GM12878 (cell line): ENCODE measurements around the gene NXPE4. TPM values are rescaled to one million over a fixed set of nuclear protein-coding genes. Genes with fewer than 3 reads are reported as not detected.

ENCODE experiments used
- ATAC-seq: fragments of 200-7000 bp; cut with Tn5 transposase; 3 replicates; pipeline ENCODE4 v1.9.1; 2020; ENCODE audit warnings: mild to moderate bottlenecking, moderate library complexity
- BruUV-seq: library from RNA; stranded (reverse); fragments of 400-500 nt; replicated peaks from 2 replicates; lab custom pipeline; 2021; lab: Mats Ljungman, UMichigan
- CTCF ChIA-PET: fragments of 300-600 bp; sonication (Branson Sonifier 250); formaldehyde crosslinking; extraction: SDS; loops from one replicate; lab custom pipeline; 2021; ENCODE audit warnings: inconsistent platforms; lab: Yijun Ruan, JAX
- POLR2A ChIA-PET: fragments of 350-600 bp; formaldehyde crosslinking; extraction: SDS; loops from one replicate; lab custom pipeline; 2021; ENCODE audit warnings: inconsistent platforms; lab: Charles Lee
- RAD21 ChIA-PET: fragments of 300-600 bp; sonication (Branson Sonifier 250); formaldehyde crosslinking; loops from one replicate; lab custom pipeline; 2023; ENCODE audit warnings: antibody characterized with exemption; ENCODE audit not compliant: unreplicated experiment; lab: Charles Lee
- SMC1A ChIA-PET: fragments of 300-600 bp; sonication (Branson Sonifier 250); formaldehyde crosslinking; loops from one replicate; lab custom pipeline; 2023; ENCODE audit not compliant: unreplicated experiment, uncharacterized antibody; lab: Charles Lee
- DNase-seq: peaks from one replicate; pipeline ENCODE4 v3.0.0-alpha.2; 2011; ENCODE audit warnings: low read depth, low spot score
- FAIRE-seq: peaks from 3 replicates; lab custom pipeline; 2011; peaks lifted over from hg19 to GRCh38; lab: Jason Lieb, UNC
- H2AFZ ChIP-seq: 2 replicates; pipeline ENCODE4 v1.6.0; 2011; ENCODE audit warnings: low read depth, low read length, control low read depth; ENCODE audit not compliant: control insufficient read depth
- H3K27ac ChIP-seq: 2 replicates; pipeline ENCODE4 v1.5.1; 2011; ENCODE audit warnings: control low read depth; ENCODE audit not compliant: control insufficient read depth, insufficient read depth
- H3K27me3 ChIP-seq, 2 experiments: replicated peaks in 1 of 2; 2 replicates each; pipeline versions ENCODE4 v1.6.0 to v1.6.1; 2011; ENCODE audit warnings: low read length in 1 of 2; ENCODE audit not compliant: control insufficient read depth in 2 of 2, insufficient read depth in 2 of 2
- H3K36me3 ChIP-seq, 2 experiments: 2 replicates each; pipeline ENCODE4 v1.5.1; 2011; ENCODE audit warnings: low read length in 1 of 2; ENCODE audit not compliant: control insufficient read depth in 2 of 2, insufficient read depth in 2 of 2
- H3K4me1 ChIP-seq: 2 replicates; pipeline ENCODE4 v1.6.1; 2011; ENCODE audit warnings: mild to moderate bottlenecking, low read length, moderate library complexity, mixed read lengths; ENCODE audit not compliant: control insufficient read depth, insufficient read depth
- H3K4me2 ChIP-seq: 2 replicates; pipeline ENCODE4 v1.6.0; 2011; ENCODE audit warnings: control low read depth; ENCODE audit not compliant: control insufficient read depth, insufficient read depth
- H3K4me3 ChIP-seq: fragments of 200-600 bp; sonication (generic); 2 replicates; pipeline ENCODE4 v1.5.1; 2016
- H3K79me2 ChIP-seq: 2 replicates; pipeline ENCODE4 v1.6.0; 2011; ENCODE audit warnings: low read length; ENCODE audit not compliant: control insufficient read depth, insufficient read depth
- H3K9ac ChIP-seq: 2 replicates; pipeline ENCODE4 v1.8.0; 2011; ENCODE audit warnings: low read length, control low read depth, mixed read lengths; ENCODE audit not compliant: control insufficient read depth, insufficient read depth
- H3K9me3 ChIP-seq: replicated peaks from 3 replicates; pipeline ENCODE4 v1.5.1; 2011; ENCODE audit warnings: mild to moderate bottlenecking, low read length; ENCODE audit not compliant: control insufficient read depth, insufficient read depth
- H4K20me1 ChIP-seq: 2 replicates; pipeline ENCODE4 v1.6.0; 2011; ENCODE audit not compliant: control insufficient read depth, insufficient read depth
- BACH1 ChIP-seq: fragments of 450-650 bp; IDR thresholded peaks from 2 replicates; pipeline ENCODE4 v1.6.1; 2017; ENCODE audit warnings: mild to moderate bottlenecking, borderline replicate concordance
- CBFB ChIP-seq: IDR thresholded peaks from 2 replicates; pipeline ENCODE4 v1.6.1; 2016; ENCODE audit warnings: antibody characterized with exemption, low read depth
- CHD1 ChIP-seq: IDR thresholded peaks from 2 replicates; pipeline ENCODE4 v1.6.1; 2012; ENCODE audit warnings: low read depth, low read length, improper control_type of control experiment
- CHD2 ChIP-seq: IDR thresholded peaks from 2 replicates; pipeline ENCODE4 v1.6.1; 2011; ENCODE audit warnings: low read depth, low read length, improper control_type of control experiment, borderline replicate concordance
- CREB1 ChIP-seq: IDR thresholded peaks from 2 replicates; pipeline ENCODE4 v1.6.1; 2012; ENCODE audit warnings: low read depth, mild to moderate bottlenecking, inconsistent platforms
- JUND ChIP-seq: IDR thresholded peaks from 2 replicates; pipeline ENCODE4 v1.6.1; 2012; ENCODE audit warnings: low read depth, mild to moderate bottlenecking, low read length, improper control_type of control experiment, moderate library complexity
- MEF2B ChIP-seq: fragments of 450-650 bp; IDR thresholded peaks from 2 replicates; pipeline ENCODE4 v1.6.1; 2018; ENCODE audit warnings: mild to moderate bottlenecking, moderate library complexity; ENCODE audit not compliant: partially characterized antibody, poor library complexity, severe bottlenecking
- NR2F1 ChIP-seq: fragments of 450-650 bp; conservative IDR thresholded peaks from 2 replicates; pipeline ENCODE4 v1.6.1; 2017; ENCODE audit warnings: mild to moderate bottlenecking
- POU2F2 ChIP-seq: IDR thresholded peaks from 3 replicates; pipeline ENCODE4 v1.6.1; 2011; ENCODE audit warnings: low read depth, mild to moderate bottlenecking, low read length, borderline replicate concordance
- SKIL ChIP-seq: fragments of 450-650 bp; IDR thresholded peaks from 2 replicates; pipeline ENCODE4 v1.6.1; 2017; ENCODE audit warnings: mild to moderate bottlenecking, low read depth, inconsistent platforms; ENCODE audit not compliant: poor library complexity, severe bottlenecking
- SMAD5 ChIP-seq: IDR thresholded peaks from 2 replicates; pipeline ENCODE4 v1.6.1; 2016; ENCODE audit warnings: antibody characterized with exemption, low read depth
- SREBF1 ChIP-seq: IDR thresholded peaks from 2 replicates; pipeline ENCODE4 v1.6.1; 2012; ENCODE audit warnings: mild to moderate bottlenecking, low read length
- ZNF217 ChIP-seq: fragments of 450-650 bp; IDR thresholded peaks from 2 replicates; pipeline ENCODE4 v1.6.1; 2017; ENCODE audit warnings: antibody characterized with exemption, mild to moderate bottlenecking
- ZNF24 ChIP-seq: fragments of 450-650 bp; IDR thresholded peaks from 2 replicates; pipeline ENCODE4 v1.6.1; 2017; ENCODE audit warnings: antibody characterized with exemption, mild to moderate bottlenecking
- WGBS: methylation state at CpG from one replicate; pipeline ENCODE4 v1.1.6; 2016; ENCODE audit warnings: low lambda C conversion rate; ENCODE audit not compliant: insufficient replicate concordance, insufficient coverage; ENCODE audit errors: missing lambda C conversion rate; 5-methylcytosine and 5-hydroxymethylcytosine counted together
- in situ Hi-C: fragments of 300-500 bp; cut with MboI; formaldehyde crosslinking; loops from 9 replicates; pipeline ENCODE4 v1.14.3; 2018; ENCODE audit warnings: mixed read lengths
- intact Hi-C: fragments of 100-400 bp; cut with micrococcal nuclease; formaldehyde crosslinking; loops from one replicate; pipeline ENCODE4 v1.14.2; 2022; ENCODE audit not compliant: unreplicated experiment
- polyA plus RNA-seq, 11 experiments: library from polyadenylated mRNA; depleted of rRNA in 4 of 11; unstranded in 6 of 11; stranded (reverse) in 5 of 11; fragments of >200 nt; fragmentation: Nextera tagmentation in 4 of 11; fragmentation: Illumina TruSeq in 1 of 11; extraction: Ambion mirVana in 4 of 11; extraction: Trizol in 1 of 11; gene quantifications; 1 replicate in 1 of 11; 2 replicates in 10 of 11; pipeline versions ENCODE4 v1.2.1 to v1.2.3, GENCODE V29; 2011 to 2016; ENCODE audit warnings: inconsistent platforms in 2 of 11, missing spikeins in 2 of 11, low read depth in 1 of 11
- total RNA-seq, 4 experiments: library from RNA; depleted of rRNA in 3 of 4; stranded (reverse); fragments of >200 nt in 3 of 4; fragmentation: Illumina TruSeq in 1 of 4; extraction: Trizol in 1 of 4; gene quantifications; 2 replicates each; pipeline versions ENCODE4 v1.2.1 to v1.2.3, GENCODE V29; 2013 to 2021
- TF ChIP-seq, protein P1 (sequence below): fragments of 450-650 bp; IDR thresholded peaks from 2 replicates; pipeline ENCODE4 v1.6.1; 2017; ENCODE audit warnings: mild to moderate bottlenecking, moderate library complexity
- TF ChIP-seq, protein P2 (sequence below): fragments of 450-650 bp; formaldehyde crosslinking; IDR thresholded peaks from 2 replicates; pipeline ENCODE4 v1.4.0; 2020; ENCODE audit warnings: mild to moderate bottlenecking, moderate library complexity

NXPE4 gene
- total and polyA plus RNA-seq, 10 of the 15 experiments (the other 5 are each of a cell fraction or from before 2014, with no cell fraction given): not detected

DNA sequence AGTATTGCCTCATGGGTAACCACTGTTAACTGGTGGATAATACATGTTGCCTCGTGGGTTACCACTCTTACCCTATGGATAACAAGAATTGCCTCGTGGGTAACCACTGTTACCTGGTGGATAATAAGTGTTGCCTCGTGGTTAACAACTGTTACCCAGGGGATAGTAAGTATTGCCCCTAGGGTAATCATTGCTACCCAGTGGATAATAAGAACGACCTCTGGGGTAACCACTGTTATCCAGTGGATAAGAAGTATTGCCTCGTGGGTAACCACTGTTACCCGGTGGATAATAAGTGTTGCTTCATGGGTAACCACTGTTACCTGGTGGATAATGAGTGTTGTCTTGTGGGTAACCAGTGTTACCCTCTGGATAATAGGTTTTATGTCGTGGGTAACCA is 28.1 kb upstream of the NXPE4 start:
- ATAC-seq: peak; percentile 14
- no peak overlapping the region for H3K4me3 ChIP-seq
- no peaks in the 10 kb centered on the region for H3K27me3 ChIP-seq
- H3K27ac ChIP-seq: no peak overlapping the region
- H4K20me1 ChIP-seq: no peaks in the 10 kb centered on the region
- RAD21 ChIA-PET: no interaction called here
- no peak overlapping the region for H3K9ac ChIP-seq
- no peak overlapping the region for H3K4me2 ChIP-seq
- BruUV-seq: no TSS peak
- POLR2A ChIA-PET: no interaction called here
- H3K36me3 ChIP-seq: no peaks in the 10 kb centered on the region
- SMC1A ChIA-PET: no interaction called here
- CTCF ChIA-PET: no interaction called here
- in situ Hi-C loops (no loop called here), intact Hi-C loops (no loop called here)
- H3K79me2 ChIP-seq: no peaks in the 10 kb centered on the region
- WGBS: 4% methylated on average over 7 of the region's 7 CpGs
- no peak for DNase-seq
- H2AFZ ChIP-seq: no peak overlapping the region
- no peaks in the 10 kb centered on the region for H3K4me1 ChIP-seq
- FAIRE-seq: no peak
- peaks cover 4% of the 10 kb centered on the region for H3K9me3 ChIP-seq
- no peak for TF ChIP-seq SMAD5
- 0 out of 2 replicates have a peak, but pooled peaks have one; percentile 31 for TF ChIP-seq CBFB
- TF ChIP-seq BACH1: 0 out of 2 replicates have a peak, but pooled peaks have one; percentile 30
- TF ChIP-seq JUND: no peak
- TF ChIP-seq, protein P1, sequence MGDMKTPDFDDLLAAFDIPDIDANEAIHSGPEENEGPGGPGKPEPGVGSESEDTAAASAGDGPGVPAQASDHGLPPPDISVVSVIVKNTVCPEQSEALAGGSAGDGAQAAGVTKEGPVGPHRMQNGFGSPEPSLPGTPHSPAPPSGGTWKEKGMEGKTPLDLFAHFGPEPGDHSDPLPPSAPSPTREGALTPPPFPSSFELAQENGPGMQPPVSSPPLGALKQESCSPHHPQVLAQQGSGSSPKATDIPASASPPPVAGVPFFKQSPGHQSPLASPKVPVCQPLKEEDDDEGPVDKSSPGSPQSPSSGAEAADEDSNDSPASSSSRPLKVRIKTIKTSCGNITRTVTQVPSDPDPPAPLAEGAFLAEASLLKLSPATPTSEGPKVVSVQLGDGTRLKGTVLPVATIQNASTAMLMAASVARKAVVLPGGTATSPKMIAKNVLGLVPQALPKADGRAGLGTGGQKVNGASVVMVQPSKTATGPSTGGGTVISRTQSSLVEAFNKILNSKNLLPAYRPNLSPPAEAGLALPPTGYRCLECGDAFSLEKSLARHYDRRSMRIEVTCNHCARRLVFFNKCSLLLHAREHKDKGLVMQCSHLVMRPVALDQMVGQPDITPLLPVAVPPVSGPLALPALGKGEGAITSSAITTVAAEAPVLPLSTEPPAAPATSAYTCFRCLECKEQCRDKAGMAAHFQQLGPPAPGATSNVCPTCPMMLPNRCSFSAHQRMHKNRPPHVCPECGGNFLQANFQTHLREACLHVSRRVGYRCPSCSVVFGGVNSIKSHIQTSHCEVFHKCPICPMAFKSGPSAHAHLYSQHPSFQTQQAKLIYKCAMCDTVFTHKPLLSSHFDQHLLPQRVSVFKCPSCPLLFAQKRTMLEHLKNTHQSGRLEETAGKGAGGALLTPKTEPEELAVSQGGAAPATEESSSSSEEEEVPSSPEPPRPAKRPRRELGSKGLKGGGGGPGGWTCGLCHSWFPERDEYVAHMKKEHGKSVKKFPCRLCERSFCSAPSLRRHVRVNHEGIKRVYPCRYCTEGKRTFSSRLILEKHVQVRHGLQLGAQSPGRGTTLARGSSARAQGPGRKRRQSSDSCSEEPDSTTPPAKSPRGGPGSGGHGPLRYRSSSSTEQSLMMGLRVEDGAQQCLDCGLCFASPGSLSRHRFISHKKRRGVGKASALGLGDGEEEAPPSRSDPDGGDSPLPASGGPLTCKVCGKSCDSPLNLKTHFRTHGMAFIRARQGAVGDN: peak; percentile 62
- TF ChIP-seq SREBF1: peak; percentile 43
- TF ChIP-seq, protein P2, sequence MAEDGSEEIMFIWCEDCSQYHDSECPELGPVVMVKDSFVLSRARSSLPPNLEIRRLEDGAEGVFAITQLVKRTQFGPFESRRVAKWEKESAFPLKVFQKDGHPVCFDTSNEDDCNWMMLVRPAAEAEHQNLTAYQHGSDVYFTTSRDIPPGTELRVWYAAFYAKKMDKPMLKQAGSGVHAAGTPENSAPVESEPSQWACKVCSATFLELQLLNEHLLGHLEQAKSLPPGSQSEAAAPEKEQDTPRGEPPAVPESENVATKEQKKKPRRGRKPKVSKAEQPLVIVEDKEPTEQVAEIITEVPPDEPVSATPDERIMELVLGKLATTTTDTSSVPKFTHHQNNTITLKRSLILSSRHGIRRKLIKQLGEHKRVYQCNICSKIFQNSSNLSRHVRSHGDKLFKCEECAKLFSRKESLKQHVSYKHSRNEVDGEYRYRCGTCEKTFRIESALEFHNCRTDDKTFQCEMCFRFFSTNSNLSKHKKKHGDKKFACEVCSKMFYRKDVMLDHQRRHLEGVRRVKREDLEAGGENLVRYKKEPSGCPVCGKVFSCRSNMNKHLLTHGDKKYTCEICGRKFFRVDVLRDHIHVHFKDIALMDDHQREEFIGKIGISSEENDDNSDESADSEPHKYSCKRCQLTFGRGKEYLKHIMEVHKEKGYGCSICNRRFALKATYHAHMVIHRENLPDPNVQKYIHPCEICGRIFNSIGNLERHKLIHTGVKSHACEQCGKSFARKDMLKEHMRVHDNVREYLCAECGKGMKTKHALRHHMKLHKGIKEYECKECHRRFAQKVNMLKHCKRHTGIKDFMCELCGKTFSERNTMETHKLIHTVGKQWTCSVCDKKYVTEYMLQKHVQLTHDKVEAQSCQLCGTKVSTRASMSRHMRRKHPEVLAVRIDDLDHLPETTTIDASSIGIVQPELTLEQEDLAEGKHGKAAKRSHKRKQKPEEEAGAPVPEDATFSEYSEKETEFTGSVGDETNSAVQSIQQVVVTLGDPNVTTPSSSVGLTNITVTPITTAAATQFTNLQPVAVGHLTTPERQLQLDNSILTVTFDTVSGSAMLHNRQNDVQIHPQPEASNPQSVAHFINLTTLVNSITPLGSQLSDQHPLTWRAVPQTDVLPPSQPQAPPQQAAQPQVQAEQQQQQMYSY (CRISPR knock-in tag): peak; percentile 87
- no peak for TF ChIP-seq CHD1
- TF ChIP-seq CREB1: 0 out of 2 replicates have a peak, but pooled peaks have one; percentile 19
- peak; percentile 55; the same call in 2 of the 3 replicates for TF ChIP-seq POU2F2
- TF ChIP-seq ZNF24: peak; percentile 99
- TF ChIP-seq SKIL: no peak
- no peak for TF ChIP-seq MEF2B
- TF ChIP-seq ZNF217: peak; percentile 56; the same call in 1 of the 2 replicates
- 0 out of 2 replicates have a peak, but pooled peaks have one; percentile 12 for TF ChIP-seq NR2F1
- no peak for TF ChIP-seq CHD2
